Activated CD4-positive, alpha-beta memory T cell treated with anti-CD3 and anti-CD28 coated beads, Interleukin-2, amount 10 ng/mL, durations not matched to agents 7 days and 5 days (primary cell): Measurements from ENCODE around the gene PSENEN. TPM values are rescaled to one million over a fixed set of nuclear protein-coding genes. Genes with fewer than 3 reads are reported as not detected.
A peak's percentile ranks its signal among the peaks of the same experiment; 100 is the strongest.

ENCODE experiments used
- CTCF ChIA-PET: fragments of 350-600 bp; sonication (Branson Sonifier 250); formaldehyde crosslinking; loops from one replicate; lab custom pipeline; 2021; ENCODE audit warnings: antibody characterized with exemption, inconsistent platforms; lab: Charles Lee
- POLR2A ChIA-PET: fragments of 350-600 bp; sonication (Branson Sonifier 250); formaldehyde crosslinking; loops from one replicate; lab custom pipeline; 2021; ENCODE audit warnings: antibody characterized with exemption; lab: Charles Lee
- DNase-seq: peaks from one replicate; pipeline ENCODE4 v3.0.0-alpha.2; 2020
- H3K27ac Mint-ChIP-seq: one replicate; pipeline ENCODE4 v1.8.0; 2021; ENCODE audit warnings: mild to moderate bottlenecking, mixed read lengths
- H3K27me3 Mint-ChIP-seq: one replicate; pipeline ENCODE4 v1.8.0; 2021; ENCODE audit warnings: mixed read lengths
- H3K36me3 Mint-ChIP-seq: one replicate; pipeline ENCODE4 v1.8.0; 2021; ENCODE audit warnings: low read depth, mixed read lengths
- H3K4me1 Mint-ChIP-seq: one replicate; pipeline ENCODE4 v1.8.0; 2021; ENCODE audit warnings: mixed read lengths
- H3K4me3 Mint-ChIP-seq: one replicate; pipeline ENCODE4 v1.8.0; 2021; ENCODE audit warnings: mild to moderate bottlenecking, mixed read lengths
- H3K9me3 Mint-ChIP-seq: one replicate; pipeline ENCODE4 v1.8.0; 2021; ENCODE audit warnings: mixed read lengths
- total RNA-seq, 2 experiments: library from RNA; stranded (reverse); gene quantifications; one replicate each; pipeline ENCODE4 v1.2.3, GENCODE V29; 2021

The PSENEN gene
- total RNA-seq, 2 experiments from 2014 or later = 48.1 to 51.3 TPM

- Mint-ChIP-seq H3K4me1 (peaks cover 30% of the 10 kb centered on the region), H3K27me3 (no peaks in the 10 kb centered on the region), H3K36me3 (peaks cover 15% of the 10 kb centered on the region), H3K4me3 (peak overlapping the region; percentile 81), H3K9me3 (no peaks in the 10 kb centered on the region), H3K27ac (no peak overlapping the region)
- POLR2A ChIA-PET = interaction anchor here (0.6 to 1.6 kb wide), 2 partner anchors 17 to 62 kb away, joined by 3 to 4 read pairs; partner anchors contain the start of gene HSPB6
- CTCF ChIA-PET = interaction anchor here (0.9 kb wide), 1 partner anchor 157 kb away, joined by 3 read pairs; no protein-coding TSS in a partner anchor
- no peak for DNase-seq
Observed at GRCh38 chr19:35774274-35775045, 29.0 kb downstream of the PSENEN start.

- H3K27ac Mint-ChIP-seq = peak overlapping the region; percentile 44
- peaks cover 30% of the 10 kb centered on the region for H3K4me1 Mint-ChIP-seq
- POLR2A ChIA-PET = interaction anchor here (0.6 kb wide), 1 partner anchor 62 kb away, joined by 3 read pairs; no protein-coding TSS in a partner anchor
- DNase-seq = no peak
- CTCF ChIA-PET = no interaction called here
- H3K36me3 Mint-ChIP-seq = peaks cover 18% of the 10 kb centered on the region
- peak overlapping the region; percentile 81 for H3K4me3 Mint-ChIP-seq
- no peaks in the 10 kb centered on the region for H3K9me3 Mint-ChIP-seq
- no peaks in the 10 kb centered on the region for H3K27me3 Mint-ChIP-seq
Observed at GRCh38 chr19:35775046-35775297, 29.5 kb downstream of the PSENEN start.

- Mint-ChIP-seq H3K27ac (peak within 1 kb of the TSS; percentile 52), H3K4me3 (peak within 1 kb of the TSS; percentile 81), H3K27me3 (no peaks in the 10 kb centered on the region), H3K4me1 (peaks cover 30% of the 10 kb centered on the region), H3K9me3 (no peaks in the 10 kb centered on the region), H3K36me3 (peaks cover 17% of the 10 kb centered on the region)
- ChIA-PET CTCF (no interaction called here), POLR2A (interaction anchor here (0.7 to 0.8 kb wide), 2 partner anchors 33 to 35 kb away, joined by 3 to 6 read pairs; partner anchors contain the start of gene IGFLR1)
- peak; percentile 100 for DNase-seq
Observed at GRCh38 chr19:35775298-35776101, 30.0 kb downstream of the PSENEN start, which contains the start of gene ARHGAP33. TSS of gene ARHGAP33 (plus strand) at chr19:35775564. CDS start at chr19:35775659, 95 bp downstream.

- ChIA-PET CTCF (interaction anchor here (1.0 kb wide), 1 partner anchor 28 kb away, joined by 4 read pairs; the partner anchor contains the start of gene LIN37), POLR2A (interaction anchor here (0.7 to 0.8 kb wide), 2 partner anchors 34 to 35 kb away, joined by 3 to 6 read pairs; partner anchors contain the start of gene IGFLR1)
- H3K27ac Mint-ChIP-seq = peak overlapping the region; percentile 52
- peak overlapping the region; percentile 81 for H3K4me3 Mint-ChIP-seq
- H3K27me3 Mint-ChIP-seq = no peaks in the 10 kb centered on the region
- H3K4me1 Mint-ChIP-seq = peaks cover 30% of the 10 kb centered on the region
- H3K9me3 Mint-ChIP-seq = no peaks in the 10 kb centered on the region
- peaks cover 20% of the 10 kb centered on the region for H3K36me3 Mint-ChIP-seq
- DNase-seq = no peak
Observed at GRCh38 chr19:35776102-35776788, 30.8 kb downstream of the PSENEN start.

- Mint-ChIP-seq H3K9me3 (no peaks in the 10 kb centered on the region), H3K4me1 (peaks cover 30% of the 10 kb centered on the region), H3K4me3 (peak overlapping the region; percentile 81), H3K27ac (peak overlapping the region; percentile 18), H3K36me3 (peaks cover 24% of the 10 kb centered on the region), H3K27me3 (no peaks in the 10 kb centered on the region)
- no peak for DNase-seq
- CTCF ChIA-PET = interaction anchor here (1.0 kb wide), 1 partner anchor 29 kb away, joined by 4 read pairs; the partner anchor contains the start of gene LIN37
- POLR2A ChIA-PET = no interaction called here
Observed at GRCh38 chr19:35777086-35777841, 31.8 kb downstream of the PSENEN start.

GRCh38 chr19:35777961-35778360 is 32.5 kb downstream of the PSENEN start:
- H3K27ac Mint-ChIP-seq = no peak overlapping the region
- H3K36me3 Mint-ChIP-seq = peaks cover 26% of the 10 kb centered on the region
- CTCF ChIA-PET = no interaction called here
- POLR2A ChIA-PET = no interaction called here
- H3K4me1 Mint-ChIP-seq = peaks cover 30% of the 10 kb centered on the region
- DNase-seq = no peak
- no peaks in the 10 kb centered on the region for H3K9me3 Mint-ChIP-seq
- no peaks in the 10 kb centered on the region for H3K27me3 Mint-ChIP-seq
- peak overlapping the region; percentile 52 for H3K4me3 Mint-ChIP-seq

- no peak overlapping the region for H3K27ac Mint-ChIP-seq
- CTCF ChIA-PET = no interaction called here
- H3K4me3 Mint-ChIP-seq = no peak overlapping the region
- H3K36me3 Mint-ChIP-seq = peaks cover 33% of the 10 kb centered on the region
- no peaks in the 10 kb centered on the region for H3K9me3 Mint-ChIP-seq
- no peak for DNase-seq
- POLR2A ChIA-PET = no interaction called here
- peaks cover 30% of the 10 kb centered on the region for H3K4me1 Mint-ChIP-seq
- H3K27me3 Mint-ChIP-seq = no peaks in the 10 kb centered on the region
Observed at GRCh38 chr19:35779033-35779432, 33.6 kb downstream of the PSENEN start.

GRCh38 chr19:35780058-35780457 is 34.6 kb downstream of the PSENEN start:
- CTCF ChIA-PET = no interaction called here

GRCh38 chr19:35780717-35781116 is 35.3 kb downstream of the PSENEN start:
- ChIA-PET CTCF (no interaction called here), POLR2A (no interaction called here)
- Mint-ChIP-seq H3K9me3 (no peaks in the 10 kb centered on the region), H3K4me3 (no peak overlapping the region), H3K4me1 (peaks cover 22% of the 10 kb centered on the region), H3K27me3 (no peaks in the 10 kb centered on the region), H3K36me3 (peaks cover 33% of the 10 kb centered on the region), H3K27ac (no peak overlapping the region)
- DNase-seq = no peak

More at GRCh38 chr19:35780058-35780457, 34.6 kb downstream of the PSENEN start:
- Mint-ChIP-seq H3K27ac (no peak overlapping the region), H3K27me3 (no peaks in the 10 kb centered on the region), H3K4me3 (no peak overlapping the region), H3K9me3 (no peaks in the 10 kb centered on the region), H3K36me3 (peaks cover 33% of the 10 kb centered on the region), H3K4me1 (peaks cover 23% of the 10 kb centered on the region)
- no peak for DNase-seq
- POLR2A ChIA-PET = no interaction called here

- POLR2A ChIA-PET = no interaction called here
- CTCF ChIA-PET = no interaction called here
- Mint-ChIP-seq H3K27ac (no peak overlapping the region), H3K9me3 (no peaks in the 10 kb centered on the region), H3K4me3 (no peak overlapping the region), H3K36me3 (peaks cover 33% of the 10 kb centered on the region), H3K27me3 (no peaks in the 10 kb centered on the region), H3K4me1 (peaks cover 15% of the 10 kb centered on the region)
- no peak for DNase-seq
Observed at GRCh38 chr19:35781650-35782049, 36.2 kb downstream of the PSENEN start.

- H3K27me3 Mint-ChIP-seq = no peaks in the 10 kb centered on the region
- no peak overlapping the region for H3K4me3 Mint-ChIP-seq
- ChIA-PET POLR2A (no interaction called here), CTCF (no interaction called here)
- H3K9me3 Mint-ChIP-seq = no peaks in the 10 kb centered on the region
- peaks cover 6% of the 10 kb centered on the region for H3K4me1 Mint-ChIP-seq
- H3K27ac Mint-ChIP-seq = no peak overlapping the region
- no peak for DNase-seq
- H3K36me3 Mint-ChIP-seq = peaks cover 33% of the 10 kb centered on the region
Observed at GRCh38 chr19:35782589-35782988, 37.1 kb downstream of the PSENEN start.
